Left forelimb (tissue), 1 donor: ENCODE results near the gene DDHD1.

ENCODE experiments used
- DNase-seq: peaks from one replicate; pipeline ENCODE4 v3.0.0-alpha.2; 2018; ENCODE audit warnings: low spot score

DDHD1 gene

DNA sequence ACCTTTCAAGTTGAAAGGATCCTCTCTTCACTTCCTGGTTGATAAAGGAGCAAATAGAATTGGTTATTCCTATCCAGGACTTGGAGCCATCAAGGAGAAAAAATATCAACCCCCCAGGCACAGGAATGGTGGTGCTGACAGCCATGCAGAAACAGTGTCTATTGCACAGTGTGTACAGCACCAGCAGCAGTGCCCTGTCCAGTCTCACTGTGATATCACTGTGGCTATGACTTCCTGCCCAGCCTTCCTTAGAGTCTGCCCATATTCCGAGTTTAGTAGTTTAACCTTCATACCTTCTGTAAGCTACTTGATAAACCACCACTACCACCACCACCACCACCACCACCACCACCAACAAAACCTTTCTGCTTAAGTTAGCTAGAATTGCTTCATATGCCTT is 157.1 kb downstream of the DDHD1 start:
- no peak for DNase-seq

DNA sequence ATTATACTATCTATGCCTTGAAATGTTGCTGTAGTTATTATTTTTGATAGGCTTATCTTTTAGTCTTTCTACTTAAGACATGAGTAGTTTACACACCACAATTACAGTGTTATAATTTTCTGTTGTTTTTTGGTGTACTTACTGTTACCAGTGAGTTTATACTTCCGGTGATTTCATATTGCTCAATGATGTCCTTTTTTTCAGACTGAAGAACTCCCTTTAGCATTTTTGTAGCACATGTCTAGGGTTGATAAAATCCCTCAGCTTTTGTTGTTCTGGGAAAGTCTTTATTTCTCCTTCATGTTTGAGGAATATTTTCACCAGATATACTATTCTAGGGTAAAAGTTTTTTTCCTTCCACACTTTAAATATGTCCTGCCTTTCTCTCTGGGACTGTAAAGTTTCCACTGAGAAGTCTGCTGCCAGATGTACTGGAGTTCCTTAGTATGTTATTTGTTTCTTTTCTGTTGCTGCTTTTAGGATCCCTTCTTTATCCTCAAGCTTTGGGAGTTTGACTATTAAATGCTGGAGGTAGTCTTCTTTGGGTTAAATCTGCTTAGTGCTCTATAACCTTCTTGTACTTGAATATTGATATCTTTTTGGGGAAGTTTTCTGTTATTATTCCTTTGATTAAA is 160.8 kb downstream of the DDHD1 start:
- DNase-seq = no peak

DNA sequence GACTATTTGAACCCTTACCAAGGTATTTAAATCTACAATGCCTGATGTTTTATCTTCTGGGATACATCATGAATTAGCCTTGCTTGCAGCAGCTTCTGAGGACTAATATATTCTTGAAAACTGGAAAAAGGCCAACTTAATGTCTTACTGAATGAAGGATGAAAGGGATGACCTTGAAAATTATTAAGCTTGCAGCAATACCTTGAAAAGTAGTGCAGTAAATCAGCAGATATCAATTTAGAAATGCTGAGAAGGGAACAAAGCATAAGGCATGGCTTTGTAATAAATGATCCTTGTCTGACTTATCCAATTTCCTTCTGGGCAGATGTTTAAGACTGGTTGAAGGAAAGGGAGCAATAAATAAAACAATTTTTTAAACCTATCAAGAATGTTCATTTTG is 165.0 kb downstream of the DDHD1 start:
- no peak for DNase-seq

- no peak for DNase-seq
These were observed 165.6 kb downstream of the DDHD1 start for GRCh38 chr14:52987514-52987913.

DNA sequence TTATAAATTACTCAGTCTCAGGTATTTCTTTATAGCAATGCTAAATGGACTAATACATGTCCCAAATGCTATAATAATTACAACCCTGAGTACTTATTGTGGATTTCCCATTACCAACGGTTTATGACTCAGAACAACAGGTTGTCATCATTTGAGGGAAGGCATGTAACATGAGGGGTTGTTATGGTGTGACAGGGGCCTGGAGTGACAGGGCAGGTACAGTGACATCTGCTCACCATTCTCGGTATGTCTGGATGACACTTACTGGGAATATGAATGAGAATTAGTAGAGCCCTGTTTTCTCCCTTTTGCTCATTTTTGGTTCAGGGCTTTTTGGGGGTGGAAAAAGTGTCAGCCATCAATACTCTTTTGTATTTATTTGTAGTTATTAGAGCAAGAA is 166.1 kb downstream of the DDHD1 start:
- no peak for DNase-seq
